ENCODE results near the gene CASQ1. TPM values are rescaled to one million over a fixed set of nuclear protein-coding genes. Genes with fewer than 3 reads are reported as not detected.

CASQ1 gene
- total and polyA plus RNA-seq, 2 donors (not counting 3 experiments of a cell fraction or from before 2014, with no cell fraction given) = not detected

DNA sequence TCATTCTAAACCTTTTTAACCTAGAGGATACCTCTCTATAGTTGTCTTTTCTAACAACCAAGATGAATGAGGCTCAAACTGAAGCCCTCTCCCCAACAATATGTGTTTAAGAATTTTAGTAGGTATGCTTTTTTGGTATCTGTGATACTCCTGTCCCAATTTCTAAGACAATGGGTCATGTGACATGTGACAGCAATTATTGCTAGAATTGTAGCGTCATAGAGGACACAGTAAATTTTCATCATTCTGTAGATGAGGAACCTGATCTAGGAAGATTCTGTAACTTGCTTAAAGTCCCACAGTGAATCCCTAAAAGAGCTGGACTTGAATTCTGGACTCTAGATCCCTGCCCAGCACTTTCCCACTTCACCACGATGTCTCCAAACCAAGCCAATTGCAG is 11.6 kb upstream of the CASQ1 start:
- FAIRE-seq = no peak

More for the DNA sequence above, 11.6 kb upstream of the CASQ1 start:
- ChIA-PET CTCF (interaction anchor here (1.6 kb wide), 1 partner anchor 54 kb away, joined by 4 read pairs; no protein-coding TSS in a partner anchor), POLR2A (no interaction called here)
- no TSS peak for BruUV-seq (replicated peaks)
- H3K9ac ChIP-seq (replicated peaks; ENCODE audit: extremely low read depth, insufficient read depth, low read length) = no peak overlapping the region
- no peaks in the 10 kb centered on the region for H4K20me1 ChIP-seq (replicated peaks; ENCODE audit: control insufficient read depth, extremely low read depth, insufficient read depth, low read length)
- H3K27ac ChIP-seq (ENCODE audit: insufficient read depth, low read depth, low read length) = no peak overlapping the region
- no peaks in the 10 kb centered on the region for H3K4me1 ChIP-seq (ENCODE audit: control insufficient read depth, extremely low read depth, insufficient read depth, low read length)
- no peak overlapping the region for H2AFZ ChIP-seq (ENCODE audit: low read depth, low read length)
- H3K9me1 ChIP-seq (replicated peaks; ENCODE audit: control insufficient read depth, extremely low read depth, insufficient read depth, low read length) = no peaks in the 10 kb centered on the region
- TF ChIP-seq, protein P1, sequence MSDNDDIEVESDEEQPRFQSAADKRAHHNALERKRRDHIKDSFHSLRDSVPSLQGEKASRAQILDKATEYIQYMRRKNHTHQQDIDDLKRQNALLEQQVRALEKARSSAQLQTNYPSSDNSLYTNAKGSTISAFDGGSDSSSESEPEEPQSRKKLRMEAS (IDR thresholded peaks at IDR 0.05; ENCODE audit: insufficient read depth, insufficient read length) = no peak
- TF ChIP-seq MYC (IDR thresholded peaks at IDR 0.05; ENCODE audit: low read depth, low read length) (no peak), FOS (IDR thresholded peaks at IDR 0.05; ENCODE audit: borderline replicate concordance, insufficient read depth, low read length) (no peak), EZH2 (IDR thresholded peaks at IDR 0.05; ENCODE audit: borderline replicate concordance, low read depth, low read length, severe bottlenecking) (no peak), POLR2A (IDR thresholded peaks at IDR 0.05; ENCODE audit: low read depth, low read length) (no peak), JUN (IDR thresholded peaks at IDR 0.05; ENCODE audit: borderline replicate concordance, insufficient read depth, insufficient read length, low read depth) (no peak), POLR2AphosphoS5 (IDR thresholded peaks at IDR 0.05; ENCODE audit: insufficient read depth, low read depth, low read length) (no peak), GATA2 (IDR thresholded peaks at IDR 0.05; ENCODE audit: insufficient read depth, insufficient read length, low read depth, low read length) (no peak)
- TF ChIP-seq, protein P2, sequence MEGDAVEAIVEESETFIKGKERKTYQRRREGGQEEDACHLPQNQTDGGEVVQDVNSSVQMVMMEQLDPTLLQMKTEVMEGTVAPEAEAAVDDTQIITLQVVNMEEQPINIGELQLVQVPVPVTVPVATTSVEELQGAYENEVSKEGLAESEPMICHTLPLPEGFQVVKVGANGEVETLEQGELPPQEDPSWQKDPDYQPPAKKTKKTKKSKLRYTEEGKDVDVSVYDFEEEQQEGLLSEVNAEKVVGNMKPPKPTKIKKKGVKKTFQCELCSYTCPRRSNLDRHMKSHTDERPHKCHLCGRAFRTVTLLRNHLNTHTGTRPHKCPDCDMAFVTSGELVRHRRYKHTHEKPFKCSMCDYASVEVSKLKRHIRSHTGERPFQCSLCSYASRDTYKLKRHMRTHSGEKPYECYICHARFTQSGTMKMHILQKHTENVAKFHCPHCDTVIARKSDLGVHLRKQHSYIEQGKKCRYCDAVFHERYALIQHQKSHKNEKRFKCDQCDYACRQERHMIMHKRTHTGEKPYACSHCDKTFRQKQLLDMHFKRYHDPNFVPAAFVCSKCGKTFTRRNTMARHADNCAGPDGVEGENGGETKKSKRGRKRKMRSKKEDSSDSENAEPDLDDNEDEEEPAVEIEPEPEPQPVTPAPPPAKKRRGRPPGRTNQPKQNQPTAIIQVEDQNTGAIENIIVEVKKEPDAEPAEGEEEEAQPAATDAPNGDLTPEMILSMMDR (IDR thresholded peaks at IDR 0.05; ENCODE audit: extremely low read depth in 1 of 2, insufficient read depth in 1 of 2, low read depth in 1 of 2, low read length in 2 of 2) = no peak
- H3K4me3 ChIP-seq (replicated peaks in 1 of 3; ENCODE audit: insufficient read depth in 1 of 3, low read depth in 1 of 3, low read length in 3 of 3) = no peak overlapping the region
- H3K36me3 ChIP-seq (ENCODE audit: control insufficient read depth in 2 of 2, extremely low read depth in 1 of 2, insufficient read depth in 2 of 2, low read length in 2 of 2) = no peaks in the 10 kb centered on the region
- no peaks in the 10 kb centered on the region for H3K9me3 ChIP-seq (replicated peaks; ENCODE audit: control insufficient read depth, insufficient read depth, low read length)
- no peaks in the 10 kb centered on the region for H3K79me2 ChIP-seq (ENCODE audit: control insufficient read depth, insufficient read depth, low read length)
- peaks cover 12% of the 10 kb centered on the region in 2 experiments for H3K27me3 ChIP-seq (ENCODE audit: control insufficient read depth in 2 of 2, insufficient read depth in 2 of 2, low read length in 2 of 2)
- DNase-seq (ENCODE audit: low read depth, low spot score) = no peak
- intact Hi-C loops (cut with micrococcal nuclease) (no loop called here), dilution Hi-C loops (cut with MboI; ENCODE audit: extremely low pct_ligation_motif_present, low sequenced_read_pairs) (no loop called here)
- H3K4me2 ChIP-seq (ENCODE audit: insufficient read depth, low read length) = no peak overlapping the region
